Measurements from ENCODE around the gene FHIT.

GRCh38 chr3:61278713-61279112 is 27.5 kb upstream of the FHIT start:
- TF ChIP-seq REST (IDR thresholded peaks at IDR 0.05; ENCODE audit: insufficient read depth in 1 of 2, low read depth in 2 of 2, low read length in 2 of 2) (no peak), TAF1 (IDR thresholded peaks at IDR 0.05; ENCODE audit: borderline replicate concordance, insufficient read depth, low read length) (no peak), POLR2AphosphoS5 (IDR thresholded peaks at IDR 0.05; ENCODE audit: low read depth, low read length) (no peak)
